HCT116 (cell line): ENCODE measurements around the gene DNAJC4. TPM values are rescaled to one million over a fixed set of nuclear protein-coding genes. Genes with fewer than 3 reads are reported as not detected.

Source experiments
- ATAC-seq: fragments of 200-7000 bp; cut with Tn5 transposase; 2 replicates; pipeline ENCODE4 v1.9.1; 2020; ENCODE audit warnings: mild to moderate bottlenecking, moderate library complexity
- BruUV-seq: library from RNA; stranded (reverse); fragments of 400-500 nt; replicated peaks from 2 replicates; lab custom pipeline; 2021; lab: Mats Ljungman, UMichigan
- CTCF ChIA-PET: fragments of 300-600 bp; sonication (Branson Sonifier 250); formaldehyde crosslinking; loops from one replicate; lab custom pipeline; 2021; ENCODE audit warnings: antibody characterized with exemption; lab: Charles Lee
- POLR2A ChIA-PET: fragments of 300-600, 350-600 bp; sonication (Branson Sonifier 250); formaldehyde crosslinking; loops from one replicate; lab custom pipeline; 2021; ENCODE audit warnings: antibody characterized with exemption; lab: Charles Lee
- RAD21 ChIA-PET, 2 experiments: fragments of 300-600 bp; sonication (Branson Sonifier 250); formaldehyde crosslinking; loops; one replicate each; lab custom pipeline; 2023; ENCODE audit warnings: low total read pairs in 2 of 2; ENCODE audit not compliant: uncharacterized antibody in 2 of 2, unreplicated experiment in 2 of 2, low non-redundant PET in 1 of 2; lab: Charles Lee
- DNase-seq: peaks from one replicate; pipeline ENCODE4 v3.0.0-alpha.2; 2010; ENCODE audit warnings: low read depth, low spot score
- H2AFZ ChIP-seq: fragments of 200-600 bp; shearing (Covaris generic), sonication (generic); 2 replicates; pipeline ENCODE4 v1.6.1; 2017; ENCODE audit warnings: low read depth, mixed run types, mixed read lengths, antibody characterized with exemption, low read length; ENCODE audit not compliant: poor library complexity, severe bottlenecking
- H3K27ac ChIP-seq: 2 replicates; pipeline ENCODE4 v1.5.1; 2012; ENCODE audit warnings: low read depth, low read length
- H3K27me3 ChIP-seq: fragments of 200-600 bp; sonication (generic); 2 replicates; pipeline ENCODE4 v1.6.1; 2016; ENCODE audit warnings: mixed run types, low read length, mixed read lengths; ENCODE audit not compliant: insufficient read depth
- H3K36me3 ChIP-seq, 2 experiments: fragments of 200-500 bp in 1 of 2; fragments of 200-600 bp in 1 of 2; sonication (Bioruptor generic) in 1 of 2; sonication (generic) in 1 of 2; 2 replicates each; pipeline versions ENCODE4 v1.5.1 to v1.6.1; 2014 to 2016; ENCODE audit warnings: low read length in 2 of 2, inconsistent platforms in 1 of 2, mixed read lengths in 1 of 2, mixed run types in 1 of 2; ENCODE audit not compliant: insufficient read depth in 2 of 2, control insufficient read depth in 1 of 2
- H3K4me1 ChIP-seq, 2 experiments: fragments of 200-600 bp in 1 of 2; sonication (generic) in 1 of 2; 2 replicates each; pipeline versions ENCODE4 v1.5.1 to v1.6.1; 2012 to 2017; ENCODE audit warnings: low read length in 2 of 2, inconsistent platforms in 1 of 2, mild to moderate bottlenecking in 1 of 2, mixed read lengths in 1 of 2, mixed run types in 1 of 2, moderate library complexity in 1 of 2; ENCODE audit not compliant: insufficient read depth in 2 of 2, control insufficient read depth in 1 of 2
- H3K4me2 ChIP-seq: fragments of 200-600 bp; sonication (generic); 2 replicates; pipeline ENCODE4 v1.6.1; 2017; ENCODE audit warnings: mixed run types, low read length, mixed read lengths
- H3K4me3 ChIP-seq, 2 experiments: fragments of 200-600 bp in 1 of 2; sonication (generic) in 1 of 2; replicated peaks in 1 of 2; 2 replicates each; pipeline ENCODE4 v1.5.1; 2011 to 2016; ENCODE audit warnings: low read length in 2 of 2, control low read depth in 1 of 2, low read depth in 1 of 2, mild to moderate bottlenecking in 1 of 2, mixed read lengths in 1 of 2, mixed run types in 1 of 2
- H3K79me2 ChIP-seq: fragments of 200-600 bp; sonication (generic); 2 replicates; pipeline ENCODE4 v1.6.1; 2017; ENCODE audit warnings: mild to moderate bottlenecking, mixed run types, low read length, moderate library complexity, mixed read lengths; ENCODE audit not compliant: insufficient read depth
- H3K9ac ChIP-seq: fragments of 200-600 bp; sonication (generic); 2 replicates; pipeline ENCODE4 v1.6.1; 2016; ENCODE audit warnings: low read length, mixed read lengths
- H3K9me2 ChIP-seq: fragments of 200-600 bp; sonication (generic), shearing (Covaris generic); 2 replicates; pipeline ENCODE4 v1.6.1; 2017; ENCODE audit warnings: mixed run types, mild to moderate bottlenecking, moderate library complexity; ENCODE audit not compliant: insufficient read depth
- H3K9me3 ChIP-seq, 2 experiments: fragments of 200-500 bp in 1 of 2; fragments of 200-600 bp in 1 of 2; sonication (Bioruptor generic) in 1 of 2; sonication (generic) in 1 of 2; 2 replicates each; pipeline ENCODE4 v1.6.1; 2014 to 2017; ENCODE audit warnings: low read length in 2 of 2, mixed read lengths in 2 of 2, inconsistent platforms in 1 of 2, low read depth in 1 of 2, mild to moderate bottlenecking in 1 of 2, mixed run types in 1 of 2, moderate library complexity in 1 of 2; ENCODE audit not compliant: control insufficient read depth in 1 of 2, insufficient read depth in 1 of 2
- H4K20me1 ChIP-seq: fragments of 200-600 bp; sonication (generic), shearing (Covaris generic); 2 replicates; pipeline ENCODE4 v1.6.1; 2017; ENCODE audit warnings: mixed run types, mild to moderate bottlenecking, moderate library complexity; ENCODE audit not compliant: insufficient read depth
- CBX3 ChIP-seq: IDR thresholded peaks from 2 replicates; pipeline ENCODE4 v1.6.1; 2012; ENCODE audit warnings: low read depth
- EZH2phosphoT487 ChIP-seq: fragments of 200-600 bp; IDR thresholded peaks from 2 replicates; pipeline ENCODE4 v1.6.1; 2018; ENCODE audit warnings: antibody characterized with exemption, borderline replicate concordance
- JUND ChIP-seq: IDR thresholded peaks from 2 replicates; pipeline ENCODE4 v1.6.1; 2012
- SP1 ChIP-seq: IDR thresholded peaks from 2 replicates; pipeline ENCODE4 v1.6.1; 2012; ENCODE audit warnings: low read depth
- SRF ChIP-seq: IDR thresholded peaks from 2 replicates; pipeline ENCODE4 v1.6.1; 2012; ENCODE audit warnings: low read depth
- TCF7L2 ChIP-seq: IDR thresholded peaks from 2 replicates; pipeline ENCODE4 v1.7.0; 2011; ENCODE audit warnings: borderline replicate concordance, inconsistent platforms; ENCODE audit not compliant: insufficient read depth, insufficient read length; ENCODE audit errors: extremely low read depth
- ZBTB33 ChIP-seq: IDR thresholded peaks from 2 replicates; pipeline ENCODE4 v1.6.1; 2011; ENCODE audit warnings: mild to moderate bottlenecking, low read length, moderate library complexity; ENCODE audit not compliant: insufficient replicate concordance; ENCODE audit errors: extremely low read depth
- ZFX ChIP-seq: fragments of 450-650 bp; IDR thresholded peaks from 2 replicates; pipeline ENCODE4 v1.6.1; 2017
- intact Hi-C: fragments of 100-400 bp; cut with micrococcal nuclease; formaldehyde crosslinking; loops from 2 replicates; pipeline ENCODE4 v1.10.0; 2022
- total RNA-seq: library from RNA; stranded (reverse); gene quantifications from one replicate; pipeline ENCODE4 v1.2.1, GENCODE V29; 2021; ENCODE audit not compliant: unreplicated experiment

DNAJC4 gene
- total RNA-seq, 1 experiment from 2014 or later = 25.8 TPM

DNA sequence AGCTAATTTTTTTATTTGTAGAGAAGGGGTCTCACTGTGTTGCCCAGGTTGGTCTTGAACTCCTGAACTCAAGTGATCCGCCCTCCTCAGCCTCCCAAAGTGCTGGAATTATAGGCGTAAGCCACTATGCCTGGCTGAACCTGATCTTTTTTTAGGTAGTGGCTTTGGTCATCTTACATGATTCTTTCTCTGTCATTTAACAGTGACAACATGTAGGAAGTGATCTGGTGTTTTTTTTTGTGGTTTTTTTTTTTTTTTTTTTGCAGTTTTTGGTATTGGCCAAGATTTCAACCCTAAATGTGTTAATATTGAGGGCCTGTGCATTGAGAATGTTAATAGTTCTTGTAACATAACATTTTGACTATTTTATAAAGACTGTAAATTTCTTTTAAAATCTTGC is 31.8 kb upstream of the DNAJC4 start (continued):
- TF ChIP-seq SRF = no peak

- Histone ChIP-seq H3K79me2 (peaks cover 57% of the 10 kb centered on the region), H3K27ac (no peak overlapping the region), H3K4me2 (no peak overlapping the region), H4K20me1 (no peaks in the 10 kb centered on the region), H3K36me3 (peaks cover 64 to 73% of the 10 kb centered on the region in 2 experiments), H3K27me3 (no peaks in the 10 kb centered on the region), H3K9ac (no peak overlapping the region), H3K9me2 (no peaks in the 10 kb centered on the region), H2AFZ (no peak overlapping the region), H3K4me3 (no peak overlapping the region), H3K9me3 (no peaks in the 10 kb centered on the region), H3K4me1 (peaks cover 0 to 8% of the 10 kb centered on the region in 2 experiments; a peak in 1 of 4 replicates)
- no peak for DNase-seq
- ChIA-PET CTCF (interaction anchor here (1.4 kb wide), 1 partner anchor 15 kb away, joined by 3 read pairs; no protein-coding TSS in a partner anchor), POLR2A (no interaction called here), RAD21 (no interaction called here)
- no TSS peak for BruUV-seq
- TF ChIP-seq TCF7L2 (no peak), ZBTB33 (no peak), ZFX (no peak), SP1 (no peak), CBX3 (no peak), EZH2phosphoT487 (no peak), JUND (no peak)
- intact Hi-C loops = no loop called here
- ATAC-seq = no peak
Measured at GRCh38 chr11:64201543-64201942, 28.8 kb upstream of the DNAJC4 start.
